Esophagus muscularis mucosa (tissue), 4 donors: Measurements from ENCODE around the gene ALKBH4. TPM values are rescaled to one million over a fixed set of nuclear protein-coding genes. Genes with fewer than 3 reads are reported as not detected.
"Not testable (repeated sequence)": the region's sequence is repeated elsewhere in the genome, so short reads cannot be mapped to it uniquely, and the experiment has no call there.

Experiments
- DNase-seq: peaks from one replicate; pipeline ENCODE4 v3.0.0-alpha.2; 2017; ENCODE audit errors: extremely low spot score
- H3K27ac ChIP-seq, 4 donors: fragments of 200-600 bp; sonication (generic); replicated peaks in 1 of 4; 1 replicate in 3 of 4; 2 replicates in 1 of 4; pipeline ENCODE4 v1.5.1; 2016 to 2019; ENCODE audit warnings: mild to moderate bottlenecking in 1 of 4
- H3K27me3 ChIP-seq, 4 donors: fragments of 200-600 bp; sonication (generic); one replicate each; pipeline versions ENCODE4 v1.5.1 to v1.6.0; 2016 to 2019
- H3K36me3 ChIP-seq, 4 donors: fragments of 200-600 bp; sonication (generic); one replicate each; pipeline ENCODE4 v1.5.1; 2016 to 2019
- H3K4me1 ChIP-seq, 4 donors: fragments of 200-600 bp; sonication (generic); one replicate each; pipeline ENCODE4 v1.5.1; 2016 to 2019
- H3K4me3 ChIP-seq, 4 donors: fragments of 200-600 bp; sonication (generic); 1 replicate in 2 of 4; 2 replicates in 2 of 4; pipeline ENCODE4 v1.5.1; 2016 to 2019; ENCODE audit warnings: mild to moderate bottlenecking in 4 of 4, moderate library complexity in 1 of 4
- H3K9me3 ChIP-seq, 4 donors: fragments of 200-600 bp; sonication (generic); 1 replicate in 3 of 4; 2 replicates in 1 of 4; pipeline ENCODE4 v1.5.1; 2016 to 2019
- CTCF ChIP-seq, 3 experiments: fragments of 200-600 bp in 2 of 3; fragments of 450-650 bp in 1 of 3; sonication (generic) in 2 of 3; IDR thresholded peaks; one replicate each; pipeline ENCODE4 v1.5.1; 2017 to 2019; ENCODE audit warnings: antibody characterized with exemption in 3 of 3, mild to moderate bottlenecking in 2 of 3, moderate library complexity in 1 of 3
- WGBS: methylation state at CpG from one replicate; pipeline ENCODE4 v1.1.5; 2018; 5-methylcytosine and 5-hydroxymethylcytosine counted together
- intact Hi-C: fragments of 100-400 bp; cut with DNase I; formaldehyde crosslinking; loops from one replicate; pipeline ENCODE4 v1.15.1; 2023
- total RNA-seq, 4 donors: library from RNA; depleted of rRNA; stranded (reverse); fragments of >200 nt; gene quantifications; one replicate each; pipeline versions ENCODE4 v1.1.0 to v1.2.1, GENCODE V29; 2016

ALKBH4 gene
- total RNA-seq, 4 donors from 2014 or later: 8.3 to 19.4 (median 16.0) TPM

GRCh38 chr7:102496861-102497260 is 32.2 kb upstream of the ALKBH4 start:
- H3K27ac ChIP-seq, H3K27me3 ChIP-seq, DNase-seq, H3K4me1 ChIP-seq, intact Hi-C loops, H3K4me3 ChIP-seq, H3K36me3 ChIP-seq, H3K9me3 ChIP-seq: not testable (repeated sequence)
- WGBS: 68% methylated on average over 3 of the region's 10 CpGs

GRCh38 chr7:102494473-102495149 is 29.9 kb upstream of the ALKBH4 start:
- no CpG with 5 or more reads among the region's 67 CpGs for WGBS
- intact Hi-C loops: not testable (repeated sequence)

GRCh38 chr7:102494026-102494425 is 29.4 kb upstream of the ALKBH4 start:
- H3K9me3 ChIP-seq, H3K4me3 ChIP-seq, H3K27ac ChIP-seq, H3K36me3 ChIP-seq, H3K27me3 ChIP-seq, H3K4me1 ChIP-seq, DNase-seq, intact Hi-C loops: not testable (repeated sequence)
- no CpG with 5 or more reads among the region's 15 CpGs for WGBS

More at GRCh38 chr7:102494473-102495149, 29.9 kb upstream of the ALKBH4 start:
- H3K27ac ChIP-seq, DNase-seq, H3K4me1 ChIP-seq, H3K9me3 ChIP-seq, H3K27me3 ChIP-seq, H3K4me3 ChIP-seq, H3K36me3 ChIP-seq: not testable (repeated sequence)

GRCh38 chr7:102493220-102493935 is 28.7 kb upstream of the ALKBH4 start:
- H3K9me3 ChIP-seq, intact Hi-C loops, H3K27me3 ChIP-seq, H3K27ac ChIP-seq, H3K4me3 ChIP-seq, DNase-seq, H3K4me1 ChIP-seq, H3K36me3 ChIP-seq: not testable (repeated sequence)
- no CpG with 5 or more reads among the region's 33 CpGs for WGBS

- WGBS: no CpG with 5 or more reads among the region's 12 CpGs
- H3K9me3 ChIP-seq, H3K36me3 ChIP-seq, H3K27me3 ChIP-seq, H3K4me1 ChIP-seq, DNase-seq, H3K27ac ChIP-seq, H3K4me3 ChIP-seq, intact Hi-C loops: not testable (repeated sequence)
Observed at GRCh38 chr7:102490529-102491075, 25.9 kb upstream of the ALKBH4 start.

- H3K4me3 ChIP-seq, H3K27ac ChIP-seq, H3K9me3 ChIP-seq, intact Hi-C loops, H3K27me3 ChIP-seq, DNase-seq, H3K36me3 ChIP-seq, H3K4me1 ChIP-seq: not testable (repeated sequence)
- WGBS: no CpG with 5 or more reads among the region's 5 CpGs
Observed at GRCh38 chr7:102484317-102484716, 19.7 kb upstream of the ALKBH4 start.

GRCh38 chr7:102481962-102482361 is 17.3 kb upstream of the ALKBH4 start:
- intact Hi-C loops, H3K4me3 ChIP-seq, DNase-seq, H3K36me3 ChIP-seq, H3K27ac ChIP-seq, H3K9me3 ChIP-seq, H3K4me1 ChIP-seq, H3K27me3 ChIP-seq: not testable (repeated sequence)
- WGBS: no CpG with 5 or more reads among the region's 10 CpGs

GRCh38 chr7:102479982-102480637 is 15.4 kb upstream of the ALKBH4 start:
- H3K27ac ChIP-seq, H3K9me3 ChIP-seq, DNase-seq, H3K36me3 ChIP-seq, H3K4me3 ChIP-seq, H3K4me1 ChIP-seq, H3K27me3 ChIP-seq, intact Hi-C loops: not testable (repeated sequence)
- peak; percentile 31 to 62 (median 38) for TF ChIP-seq CTCF (IDR thresholded peaks at IDR 0.05)
- WGBS: 6% methylated on average over 9 of the region's 11 CpGs

GRCh38 chr7:102479209-102479584 is 14.5 kb upstream of the ALKBH4 start:
- H3K27me3 ChIP-seq, H3K4me1 ChIP-seq, H3K9me3 ChIP-seq, DNase-seq, intact Hi-C loops: not testable (repeated sequence)
- peak overlapping the region in 1 of 4 donors; percentile 65 for H3K27ac ChIP-seq
- H3K4me3 ChIP-seq: peak overlapping the region in 1 of 4 donors; percentile 68
- no CpG with 5 or more reads among the region's 10 CpGs for WGBS
- H3K36me3 ChIP-seq: peaks cover 0 to 11% (median 5%) of the 10 kb centered on the region in 4 donors
